ENCODE measurements around the gene SETD7.
"Not testable (repeated sequence)": the region's sequence is repeated elsewhere in the genome, so short reads cannot be mapped to it uniquely, and the experiment has no call there.

DNA sequence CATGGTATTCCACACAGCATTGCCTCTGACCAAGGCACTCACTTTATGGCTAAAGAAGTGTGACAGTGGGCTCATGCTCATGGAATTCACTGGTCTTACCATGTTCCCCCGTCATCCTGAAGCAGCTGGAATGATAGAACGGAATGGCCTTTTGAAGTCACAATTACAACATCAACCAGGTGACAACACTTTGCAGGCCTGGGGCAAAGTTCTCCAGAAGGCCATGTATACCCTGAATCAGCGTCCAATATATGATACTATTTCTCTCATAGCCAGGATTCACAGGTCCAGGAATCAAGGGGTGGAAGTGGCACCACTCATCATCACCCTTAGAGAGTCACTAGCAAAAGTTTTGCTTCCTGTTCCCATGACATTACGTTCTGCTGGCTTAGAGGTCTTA lies 108.9 kb downstream of the SETD7 start:
- TF ChIP-seq CTCF (IDR thresholded peaks at IDR 0.05; ENCODE audit: low read length); EZH2 (IDR thresholded peaks at IDR 0.05; ENCODE audit: borderline replicate concordance, low read length): not testable (repeated sequence)

Measured in OCI-LY1 (cell line).